ENCODE measurements around the gene LRRC51.

The LRRC51 gene

GRCh38 chr11:72039856-72040401, 40.7 kb upstream of the LRRC51 start:
- DNase-seq: no peak
- Histone ChIP-seq H3K36me3 (ENCODE audit: control insufficient read depth, insufficient read depth, low read length) (no peaks in the 10 kb centered on the region), H3K56ac (ENCODE audit: low read length) (peak overlapping the region; percentile 79), H4K8ac (ENCODE audit: low read depth, low read length) (no peak overlapping the region), H3K79me2 (ENCODE audit: control insufficient read depth, insufficient read depth, low read length) (peaks cover 41% of the 10 kb centered on the region), H2AK5ac (ENCODE audit: low read length) (no peak overlapping the region), H3K4me3 (ENCODE audit: low read length) (no peak overlapping the region), H3K4me1 (ENCODE audit: control insufficient read depth, low read depth, low read length) (peaks cover 15% of the 10 kb centered on the region), H3K4me2 (ENCODE audit: low read length) (peak overlapping the region; percentile 1), H3K18ac (ENCODE audit: low read length) (no peak overlapping the region), H3K4ac (ENCODE audit: low read depth, low read length) (no peak overlapping the region), H2BK5ac (ENCODE audit: low read length) (no peak overlapping the region), H3K27me3 (ENCODE audit: insufficient read depth, low read length, poor library complexity) (no peaks in the 10 kb centered on the region), H2BK15ac (replicated peaks; ENCODE audit: low read depth) (no peak overlapping the region), H4K5ac (ENCODE audit: low read length) (no peak overlapping the region), H2BK120ac (ENCODE audit: low read depth, low read length) (no peak overlapping the region), H3K79me1 (ENCODE audit: low read length) (peaks cover 32% of the 10 kb centered on the region), H3K23ac (ENCODE audit: low read length) (no peak overlapping the region), H3K27ac (ENCODE audit: low read depth, low read length) (no peak overlapping the region), H3K9ac (ENCODE audit: low read length) (peak overlapping the region; percentile 62)
- no CpG with 5 or more reads among the region's 6 CpGs for WGBS (ENCODE audit: extremely low coverage, insufficient coverage, low lambda C conversion rate)

DNA sequence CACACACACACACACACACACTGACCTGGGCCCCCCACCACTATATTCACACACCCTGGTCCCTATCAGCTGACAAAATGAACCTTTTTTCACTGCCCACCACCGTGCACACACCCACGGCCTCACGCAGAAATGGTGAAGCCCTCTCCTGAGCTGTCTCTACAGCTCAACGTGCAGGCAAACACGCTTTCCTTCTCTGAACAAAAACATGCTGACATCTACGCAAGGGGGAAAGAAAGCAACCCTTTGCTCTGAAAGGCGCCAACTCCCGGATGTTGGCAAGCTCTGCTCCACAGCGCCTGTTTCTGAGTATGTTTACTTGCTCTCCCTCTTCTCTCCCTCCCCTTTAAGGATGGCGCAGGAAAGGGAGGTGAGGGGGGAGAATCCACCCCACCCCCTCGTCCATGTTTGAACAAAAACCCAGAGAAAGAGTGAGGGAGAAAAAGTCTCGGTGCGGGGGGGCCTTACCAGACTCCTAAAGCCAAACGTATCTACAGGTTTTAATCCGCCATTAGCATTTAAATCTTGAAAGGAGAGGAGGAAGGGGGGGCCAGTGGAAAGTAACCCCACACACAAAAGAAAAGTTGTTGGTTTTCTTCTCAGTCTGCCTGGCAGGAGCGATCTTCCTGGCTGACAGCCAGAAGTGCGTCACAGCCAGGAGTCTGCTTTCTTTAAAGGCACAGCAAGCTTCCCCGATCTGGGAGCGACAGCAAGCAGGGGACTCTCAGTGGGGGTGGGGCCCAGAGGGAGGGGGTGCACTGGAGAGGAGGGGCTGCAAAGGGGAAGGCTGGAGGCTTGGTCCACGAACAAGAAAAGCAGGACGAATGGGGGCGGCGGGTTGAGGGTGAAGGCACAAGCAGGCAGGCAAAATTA, 39.9 kb upstream of the LRRC51 start:
- H2BK5ac ChIP-seq (ENCODE audit: low read length): peak overlapping the region; percentile 35
- H3K4me1 ChIP-seq (ENCODE audit: control insufficient read depth, low read depth, low read length): peaks cover 15% of the 10 kb centered on the region
- no peak overlapping the region for H4K5ac ChIP-seq (ENCODE audit: low read length)
- peak overlapping the region; percentile 6 for H3K4me3 ChIP-seq (ENCODE audit: low read length)
- no peaks in the 10 kb centered on the region for H3K36me3 ChIP-seq (ENCODE audit: control insufficient read depth, insufficient read depth, low read length)
- H3K23ac ChIP-seq (ENCODE audit: low read length): no peak overlapping the region
- H2BK120ac ChIP-seq (ENCODE audit: low read depth, low read length): no peak overlapping the region
- H3K56ac ChIP-seq (ENCODE audit: low read length): peak overlapping the region; percentile 79
- peaks cover 32% of the 10 kb centered on the region for H3K79me1 ChIP-seq (ENCODE audit: low read length)
- H3K18ac ChIP-seq (ENCODE audit: low read length): peak overlapping the region; percentile 62
- H3K27ac ChIP-seq (ENCODE audit: low read depth, low read length): peak overlapping the region; percentile 71
- peak overlapping the region; percentile 62 for H3K9ac ChIP-seq (ENCODE audit: low read length)
- H3K4ac ChIP-seq (ENCODE audit: low read depth, low read length): peak overlapping the region; percentile 42
- DNase-seq: peak; percentile 87
- peak overlapping the region; percentile 67 for H3K4me2 ChIP-seq (ENCODE audit: low read length)
- no peaks in the 10 kb centered on the region for H3K27me3 ChIP-seq (ENCODE audit: insufficient read depth, low read length, poor library complexity)
- H2AK5ac ChIP-seq (ENCODE audit: low read length): no peak overlapping the region
- no peak overlapping the region for H4K8ac ChIP-seq (ENCODE audit: low read depth, low read length)
- H2BK15ac ChIP-seq (replicated peaks; ENCODE audit: low read depth): no peak overlapping the region
- H3K79me2 ChIP-seq (ENCODE audit: control insufficient read depth, insufficient read depth, low read length): peaks cover 41% of the 10 kb centered on the region
- no CpG with 5 or more reads among the region's 23 CpGs for WGBS (ENCODE audit: extremely low coverage, insufficient coverage, low lambda C conversion rate)

DNA sequence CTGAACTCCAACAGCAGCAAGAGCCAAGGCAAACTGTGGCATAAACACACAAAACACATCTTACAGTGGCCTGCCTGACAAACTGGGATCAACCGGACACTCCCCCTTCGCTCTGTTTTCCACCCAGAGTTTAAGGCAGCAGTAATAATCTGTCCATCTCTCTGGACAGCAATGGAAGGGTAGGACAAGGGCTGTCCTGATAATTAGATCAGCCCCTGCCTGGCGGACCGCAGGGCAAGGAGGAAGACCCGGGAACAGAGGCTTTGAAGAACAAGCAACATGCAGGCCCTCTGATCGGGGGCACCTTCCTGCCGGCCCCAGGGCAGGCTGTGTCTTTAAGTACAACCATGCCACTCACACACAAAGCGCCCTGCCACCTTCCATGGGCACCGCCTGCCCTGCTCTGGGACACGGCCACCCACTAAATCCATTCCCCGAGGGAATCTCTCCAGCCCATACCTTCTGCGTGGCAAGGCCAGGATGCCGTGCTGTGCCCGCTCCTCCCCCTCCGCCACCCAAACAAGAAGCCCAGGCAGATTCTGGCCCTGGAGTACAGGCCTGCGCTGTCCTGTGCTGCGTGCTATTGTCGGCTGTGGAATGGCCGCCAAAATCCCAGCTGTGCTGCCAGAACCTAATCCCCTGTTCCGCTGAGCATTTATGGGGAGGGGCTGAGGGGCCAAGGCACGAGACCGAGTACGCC, 39.1 kb upstream of the LRRC51 start:
- Histone ChIP-seq H3K27ac (ENCODE audit: low read depth, low read length) (peak overlapping the region; percentile 71), H3K4me1 (ENCODE audit: control insufficient read depth, low read depth, low read length) (peaks cover 15% of the 10 kb centered on the region), H3K4me2 (ENCODE audit: low read length) (peak overlapping the region; percentile 67), H3K4me3 (ENCODE audit: low read length) (no peak overlapping the region), H3K79me1 (ENCODE audit: low read length) (peaks cover 30% of the 10 kb centered on the region), H3K23ac (ENCODE audit: low read length) (peak overlapping the region; percentile 29), H2AK5ac (ENCODE audit: low read length) (no peak overlapping the region), H2BK15ac (replicated peaks; ENCODE audit: low read depth) (no peak overlapping the region), H2BK5ac (ENCODE audit: low read length) (peak overlapping the region; percentile 35), H4K5ac (ENCODE audit: low read length) (no peak overlapping the region), H3K27me3 (ENCODE audit: insufficient read depth, low read length, poor library complexity) (no peaks in the 10 kb centered on the region), H3K4ac (ENCODE audit: low read depth, low read length) (no peak overlapping the region), H3K79me2 (ENCODE audit: control insufficient read depth, insufficient read depth, low read length) (peaks cover 38% of the 10 kb centered on the region), H3K9ac (ENCODE audit: low read length) (peak overlapping the region; percentile 62), H4K8ac (ENCODE audit: low read depth, low read length) (no peak overlapping the region), H2BK120ac (ENCODE audit: low read depth, low read length) (no peak overlapping the region), H3K56ac (ENCODE audit: low read length) (peak overlapping the region; percentile 79), H3K18ac (ENCODE audit: low read length) (peak overlapping the region; percentile 62), H3K36me3 (ENCODE audit: control insufficient read depth, insufficient read depth, low read length) (no peaks in the 10 kb centered on the region)
- WGBS (ENCODE audit: extremely low coverage, insufficient coverage, low lambda C conversion rate): no CpG with 5 or more reads among the region's 23 CpGs
- DNase-seq: peak; percentile 54

GRCh38 chr11:72042064-72042745, 38.4 kb upstream of the LRRC51 start:
- WGBS (ENCODE audit: extremely low coverage, insufficient coverage, low lambda C conversion rate): no CpG with 5 or more reads among the region's 5 CpGs
- Histone ChIP-seq H3K4ac (ENCODE audit: low read depth, low read length) (no peak overlapping the region), H3K36me3 (ENCODE audit: control insufficient read depth, insufficient read depth, low read length) (no peaks in the 10 kb centered on the region), H3K23ac (ENCODE audit: low read length) (peak overlapping the region; percentile 29), H3K4me3 (ENCODE audit: low read length) (no peak overlapping the region), H2BK15ac (replicated peaks; ENCODE audit: low read depth) (no peak overlapping the region), H4K8ac (ENCODE audit: low read depth, low read length) (no peak overlapping the region), H3K56ac (ENCODE audit: low read length) (peak overlapping the region; percentile 79), H3K27me3 (ENCODE audit: insufficient read depth, low read length, poor library complexity) (no peaks in the 10 kb centered on the region), H3K4me1 (ENCODE audit: control insufficient read depth, low read depth, low read length) (peaks cover 15% of the 10 kb centered on the region), H3K4me2 (ENCODE audit: low read length) (peak overlapping the region; percentile 67), H4K5ac (ENCODE audit: low read length) (no peak overlapping the region), H3K79me2 (ENCODE audit: control insufficient read depth, insufficient read depth, low read length) (peaks cover 35% of the 10 kb centered on the region), H3K18ac (ENCODE audit: low read length) (no peak overlapping the region), H3K27ac (ENCODE audit: low read depth, low read length) (peak overlapping the region; percentile 71), H2BK120ac (ENCODE audit: low read depth, low read length) (no peak overlapping the region), H2AK5ac (ENCODE audit: low read length) (no peak overlapping the region), H3K9ac (ENCODE audit: low read length) (peak overlapping the region; percentile 62), H3K79me1 (ENCODE audit: low read length) (peaks cover 26% of the 10 kb centered on the region), H2BK5ac (ENCODE audit: low read length) (peak overlapping the region; percentile 27)
- no peak for DNase-seq

GRCh38 chr11:72045849-72046248, 34.8 kb upstream of the LRRC51 start:
- Histone ChIP-seq H3K79me2 (ENCODE audit: control insufficient read depth, insufficient read depth, low read length) (peaks cover 10% of the 10 kb centered on the region), H3K56ac (ENCODE audit: low read length) (no peak overlapping the region), H3K18ac (ENCODE audit: low read length) (no peak overlapping the region), H3K4me2 (ENCODE audit: low read length) (no peak overlapping the region), H3K4ac (ENCODE audit: low read depth, low read length) (no peak overlapping the region), H2AK5ac (ENCODE audit: low read length) (no peak overlapping the region), H4K8ac (ENCODE audit: low read depth, low read length) (no peak overlapping the region), H2BK120ac (ENCODE audit: low read depth, low read length) (no peak overlapping the region), H3K27ac (ENCODE audit: low read depth, low read length) (no peak overlapping the region), H3K27me3 (ENCODE audit: insufficient read depth, low read length, poor library complexity) (no peaks in the 10 kb centered on the region), H4K5ac (ENCODE audit: low read length) (no peak overlapping the region), H2BK15ac (replicated peaks; ENCODE audit: low read depth) (no peak overlapping the region), H3K79me1 (ENCODE audit: low read length) (peaks cover 13% of the 10 kb centered on the region), H3K4me1 (ENCODE audit: control insufficient read depth, low read depth, low read length) (peaks cover 9% of the 10 kb centered on the region), H3K36me3 (ENCODE audit: control insufficient read depth, insufficient read depth, low read length) (no peaks in the 10 kb centered on the region), H3K23ac (ENCODE audit: low read length) (no peak overlapping the region), H2BK5ac (ENCODE audit: low read length) (no peak overlapping the region), H3K9ac (ENCODE audit: low read length) (no peak overlapping the region), H3K4me3 (ENCODE audit: low read length) (no peak overlapping the region)
- no peak for DNase-seq
- WGBS (ENCODE audit: extremely low coverage, insufficient coverage, low lambda C conversion rate): no CpG with 5 or more reads among the region's 5 CpGs
